Measurements from ENCODE around the gene CD3D.

Gene CD3D

DNA sequence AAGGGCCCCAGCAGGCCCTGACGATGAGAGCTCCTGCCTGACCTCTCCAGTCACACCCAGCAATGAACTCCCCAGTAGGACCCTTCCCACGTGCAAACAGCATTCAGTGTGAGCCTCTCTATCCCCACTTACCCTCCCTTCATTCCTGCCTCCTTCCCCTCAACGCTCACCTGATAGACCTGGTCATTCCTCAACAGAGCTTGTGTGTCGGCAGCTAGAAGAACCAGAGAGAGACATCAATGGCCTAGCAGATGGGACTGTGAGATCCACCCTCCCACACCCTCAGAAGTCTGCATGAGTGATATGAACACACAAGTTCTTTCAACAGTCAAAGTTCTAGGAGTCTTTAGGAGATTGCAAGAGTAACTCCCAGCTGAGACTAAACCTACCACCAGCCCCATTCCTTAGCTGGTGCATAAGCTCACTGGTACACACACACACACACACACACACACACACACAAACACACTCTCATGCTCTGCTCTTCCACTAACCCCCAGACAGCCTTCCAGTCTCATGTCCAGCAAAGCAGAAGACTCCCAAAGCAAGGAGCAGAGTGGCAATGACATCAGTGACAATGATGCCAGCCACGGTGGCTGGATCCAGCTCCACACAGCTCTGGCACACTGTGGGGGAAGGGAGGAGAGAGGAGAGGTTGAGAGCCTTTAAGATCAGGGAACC lies 3.1 kb downstream of the CD3D start:
- Histone ChIP-seq H3K36me3 (ENCODE audit: control insufficient read depth, insufficient read depth, low read length) (no peaks in the 10 kb centered on the region), H3K27ac (ENCODE audit: low read length) (no peak overlapping the region), H3K27me3 (ENCODE audit: control insufficient read depth, insufficient read depth, low read length) (no peaks in the 10 kb centered on the region), H3K4me1 (ENCODE audit: control insufficient read depth, insufficient read depth, low read length) (no peaks in the 10 kb centered on the region), H3K9me3 (ENCODE audit: control insufficient read depth, insufficient read depth, low read length) (no peaks in the 10 kb centered on the region), H3K4me3 (ENCODE audit: low read length) (no peak overlapping the region)
- DNase-seq (ENCODE audit: low read depth, low spot score) = no peak
- WGBS (ENCODE audit: insufficient coverage, insufficient read length) = no CpG with 5 or more reads among the region's 5 CpGs

GRCh38 chr11:118338637-118339061 lies 3.9 kb downstream of the CD3D start:
- H3K4me3 ChIP-seq (ENCODE audit: low read length) = no peak overlapping the region
- WGBS (ENCODE audit: insufficient coverage, insufficient read length) = no CpG with 5 or more reads among the region's 7 CpGs
- no peak overlapping the region for H3K27ac ChIP-seq (ENCODE audit: low read length)
- H3K4me1 ChIP-seq (ENCODE audit: control insufficient read depth, insufficient read depth, low read length) = no peaks in the 10 kb centered on the region
- H3K27me3 ChIP-seq (ENCODE audit: control insufficient read depth, insufficient read depth, low read length) = no peaks in the 10 kb centered on the region
- no peaks in the 10 kb centered on the region for H3K9me3 ChIP-seq (ENCODE audit: control insufficient read depth, insufficient read depth, low read length)
- no peaks in the 10 kb centered on the region for H3K36me3 ChIP-seq (ENCODE audit: control insufficient read depth, insufficient read depth, low read length)
- no peak for DNase-seq (ENCODE audit: low read depth, low spot score)

DNA sequence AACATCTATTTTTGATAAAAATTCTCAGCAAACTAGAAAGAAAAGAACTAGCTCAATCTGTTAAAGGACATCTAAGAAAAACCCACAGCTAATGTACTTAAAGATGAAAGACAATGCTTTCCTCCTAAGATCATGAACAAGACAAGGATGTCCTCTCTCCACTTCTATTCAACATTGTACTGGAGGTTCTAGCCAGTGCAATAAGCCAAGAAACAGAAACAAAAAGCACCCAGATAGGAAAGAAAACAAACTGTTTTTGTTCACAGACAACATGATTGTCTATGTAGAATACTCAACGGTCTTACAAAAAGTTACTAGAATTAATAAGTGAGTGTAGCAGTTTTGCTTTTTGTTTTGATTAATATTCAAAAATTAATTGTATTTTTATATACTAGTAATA lies 7.8 kb downstream of the CD3D start:
- no peaks in the 10 kb centered on the region for H3K9me3 ChIP-seq (ENCODE audit: control insufficient read depth, insufficient read depth, low read length)
- no peaks in the 10 kb centered on the region for H3K27me3 ChIP-seq (ENCODE audit: control insufficient read depth, insufficient read depth, low read length)
- no peaks in the 10 kb centered on the region for H3K36me3 ChIP-seq (ENCODE audit: control insufficient read depth, insufficient read depth, low read length)
- no peak overlapping the region for H3K4me3 ChIP-seq (ENCODE audit: low read length)
- WGBS (ENCODE audit: insufficient coverage, insufficient read length) = no CpG with 5 or more reads among the region's 1 CpG
- no peak for DNase-seq (ENCODE audit: low read depth, low spot score)
- no peak overlapping the region for H3K27ac ChIP-seq (ENCODE audit: low read length)
- no peaks in the 10 kb centered on the region for H3K4me1 ChIP-seq (ENCODE audit: control insufficient read depth, insufficient read depth, low read length)

DNA sequence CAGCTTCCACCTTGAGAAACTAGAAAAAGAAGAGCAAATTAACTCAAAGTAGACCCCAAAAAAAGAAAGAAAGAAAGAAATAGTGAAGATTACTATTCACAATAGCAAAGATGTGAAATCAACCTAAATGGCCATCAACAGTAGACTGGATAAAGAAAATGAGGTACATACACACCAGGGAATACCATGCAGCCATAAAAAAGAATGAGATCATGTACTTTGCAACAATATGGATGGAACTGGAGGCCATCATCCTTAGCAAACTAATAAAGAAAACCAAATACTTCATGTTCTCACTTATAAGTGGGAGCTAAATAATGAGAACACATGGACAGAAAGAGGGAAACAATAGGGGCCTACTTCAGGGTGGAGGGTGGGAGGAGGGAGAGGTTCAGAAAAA lies 13.8 kb downstream of the CD3D start:
- Histone ChIP-seq H3K4me1 (ENCODE audit: control insufficient read depth, insufficient read depth, low read length) (no peaks in the 10 kb centered on the region), H3K9me3 (ENCODE audit: control insufficient read depth, insufficient read depth, low read length) (no peaks in the 10 kb centered on the region), H3K4me3 (ENCODE audit: low read length) (no peak overlapping the region), H3K27me3 (ENCODE audit: control insufficient read depth, insufficient read depth, low read length) (no peaks in the 10 kb centered on the region), H3K27ac (ENCODE audit: low read length) (no peak overlapping the region), H3K36me3 (ENCODE audit: control insufficient read depth, insufficient read depth, low read length) (no peaks in the 10 kb centered on the region)
- no peak for DNase-seq (ENCODE audit: low read depth, low spot score)

- H3K27ac ChIP-seq (ENCODE audit: low read length) = no peak overlapping the region
- no peak for DNase-seq (ENCODE audit: low read depth, low spot score)
- H3K9me3 ChIP-seq (ENCODE audit: control insufficient read depth, insufficient read depth, low read length) = no peaks in the 10 kb centered on the region
- no peaks in the 10 kb centered on the region for H3K27me3 ChIP-seq (ENCODE audit: control insufficient read depth, insufficient read depth, low read length)
- H3K36me3 ChIP-seq (ENCODE audit: control insufficient read depth, insufficient read depth, low read length) = no peaks in the 10 kb centered on the region
- H3K4me3 ChIP-seq (ENCODE audit: low read length) = no peak overlapping the region
- peaks cover 1% of the 10 kb centered on the region; the same call in 1 of the 2 replicates for H3K4me1 ChIP-seq (ENCODE audit: control insufficient read depth, insufficient read depth, low read length)
Observed at GRCh38 chr11:118325283-118325682, 17.2 kb downstream of the CD3D start.

DNA sequence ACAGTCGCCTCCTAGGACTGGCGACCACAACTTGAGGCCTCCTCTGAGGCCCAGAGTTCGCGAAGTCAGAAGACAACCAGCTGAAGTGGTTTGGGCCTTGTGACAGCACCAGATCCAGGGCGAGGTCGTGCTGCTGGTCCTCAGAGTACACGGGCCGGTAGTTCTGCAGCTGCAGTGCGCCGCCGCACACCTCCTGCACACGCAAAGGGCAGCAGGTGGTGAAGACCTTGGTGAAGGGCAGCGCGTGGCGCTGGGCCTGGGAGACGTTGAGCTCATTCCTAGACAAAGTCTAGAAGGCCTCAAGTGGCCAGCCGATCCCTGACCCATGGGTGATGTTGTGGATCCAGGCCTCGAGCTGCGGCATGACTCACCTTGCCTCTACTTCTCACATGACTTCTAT lies 19.8 kb downstream of the CD3D start:
- no peak overlapping the region for H3K27ac ChIP-seq (ENCODE audit: low read length)
- DNase-seq (ENCODE audit: low read depth, low spot score) = no peak
- WGBS (ENCODE audit: insufficient coverage, insufficient read length) = no CpG with 5 or more reads among the region's 19 CpGs
- H3K9me3 ChIP-seq (ENCODE audit: control insufficient read depth, insufficient read depth, low read length) = no peaks in the 10 kb centered on the region
- H3K36me3 ChIP-seq (ENCODE audit: control insufficient read depth, insufficient read depth, low read length) = no peaks in the 10 kb centered on the region
- H3K4me1 ChIP-seq (ENCODE audit: control insufficient read depth, insufficient read depth, low read length) = peaks cover 1% of the 10 kb centered on the region; the same call in 1 of the 2 replicates
- H3K27me3 ChIP-seq (ENCODE audit: control insufficient read depth, insufficient read depth, low read length) = no peaks in the 10 kb centered on the region
- no peak overlapping the region; the same call in 1 of the 2 replicates for H3K4me3 ChIP-seq (ENCODE audit: low read length)

- WGBS (ENCODE audit: insufficient coverage, insufficient read length) = no CpG with 5 or more reads among the region's 5 CpGs
- DNase-seq (ENCODE audit: low read depth, low spot score) = no peak
Observed at GRCh38 chr11:118321386-118322082, 21.0 kb downstream of the CD3D start.

DNA sequence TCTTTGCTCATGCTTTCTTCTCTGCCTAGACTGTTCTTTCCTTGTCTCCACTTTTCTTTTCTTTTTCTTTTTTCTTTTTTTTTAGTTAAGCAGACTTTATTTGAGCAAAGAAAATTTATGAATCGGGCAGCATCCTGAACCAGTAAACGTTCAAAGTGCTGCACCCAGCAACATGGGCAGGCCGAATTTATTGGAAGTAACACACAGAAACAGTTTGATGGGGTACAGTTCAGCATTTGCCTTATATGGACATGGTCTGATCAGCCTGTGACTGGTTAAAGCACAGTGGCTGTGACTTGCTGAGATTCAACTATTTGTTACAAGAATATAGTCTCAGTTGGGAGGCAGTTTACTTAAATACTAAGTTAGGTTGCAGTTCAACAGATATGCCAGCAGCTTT lies 22.0 kb downstream of the CD3D start:
- DNase-seq (ENCODE audit: low read depth, low spot score) = no peak
- WGBS (ENCODE audit: insufficient coverage, insufficient read length) = no CpG with 5 or more reads among the region's 3 CpGs
- Histone ChIP-seq H3K9me3 (ENCODE audit: control insufficient read depth, insufficient read depth, low read length) (no peaks in the 10 kb centered on the region), H3K4me3 (ENCODE audit: low read length) (no peak overlapping the region), H3K27ac (ENCODE audit: low read length) (no peak overlapping the region), H3K27me3 (ENCODE audit: control insufficient read depth, insufficient read depth, low read length) (no peaks in the 10 kb centered on the region), H3K4me1 (ENCODE audit: control insufficient read depth, insufficient read depth, low read length) (peaks cover 6% of the 10 kb centered on the region; the same call in 1 of the 2 replicates), H3K36me3 (ENCODE audit: control insufficient read depth, insufficient read depth, low read length) (no peaks in the 10 kb centered on the region)

More at GRCh38 chr11:118321386-118322082, 21.0 kb downstream of the CD3D start:
- H3K9me3 ChIP-seq (ENCODE audit: control insufficient read depth, insufficient read depth, low read length) = no peaks in the 10 kb centered on the region
- H3K27ac ChIP-seq (ENCODE audit: low read length) = no peak overlapping the region
- no peaks in the 10 kb centered on the region for H3K27me3 ChIP-seq (ENCODE audit: control insufficient read depth, insufficient read depth, low read length)
- H3K4me3 ChIP-seq (ENCODE audit: low read length) = no peak overlapping the region
- H3K4me1 ChIP-seq (ENCODE audit: control insufficient read depth, insufficient read depth, low read length) = peaks cover 3% of the 10 kb centered on the region; the same call in 1 of the 2 replicates
- no peaks in the 10 kb centered on the region for H3K36me3 ChIP-seq (ENCODE audit: control insufficient read depth, insufficient read depth, low read length)

GRCh38 chr11:118319337-118319707 lies 23.2 kb downstream of the CD3D start:
- H3K4me1 ChIP-seq (ENCODE audit: control insufficient read depth, insufficient read depth, low read length) = peaks cover 6% of the 10 kb centered on the region; the same call in 1 of the 2 replicates
- DNase-seq (ENCODE audit: low read depth, low spot score) = no peak
- no peak overlapping the region for H3K4me3 ChIP-seq (ENCODE audit: low read length)
- H3K9me3 ChIP-seq (ENCODE audit: control insufficient read depth, insufficient read depth, low read length) = no peaks in the 10 kb centered on the region
- no peaks in the 10 kb centered on the region for H3K36me3 ChIP-seq (ENCODE audit: control insufficient read depth, insufficient read depth, low read length)
- no peak overlapping the region for H3K27ac ChIP-seq (ENCODE audit: low read length)
- no peaks in the 10 kb centered on the region for H3K27me3 ChIP-seq (ENCODE audit: control insufficient read depth, insufficient read depth, low read length)
- WGBS (ENCODE audit: insufficient coverage, insufficient read length) = no CpG with 5 or more reads among the region's 1 CpG

- Histone ChIP-seq H3K4me3 (ENCODE audit: low read length) (no peak overlapping the region), H3K27ac (ENCODE audit: low read length) (no peak overlapping the region), H3K27me3 (ENCODE audit: control insufficient read depth, insufficient read depth, low read length) (no peaks in the 10 kb centered on the region), H3K4me1 (ENCODE audit: control insufficient read depth, insufficient read depth, low read length) (peaks cover 6% of the 10 kb centered on the region; the same call in 1 of the 2 replicates), H3K9me3 (ENCODE audit: control insufficient read depth, insufficient read depth, low read length) (no peaks in the 10 kb centered on the region), H3K36me3 (ENCODE audit: control insufficient read depth, insufficient read depth, low read length) (no peaks in the 10 kb centered on the region)
- no CpG with 5 or more reads among the region's 11 CpGs for WGBS (ENCODE audit: insufficient coverage, insufficient read length)
- no peak for DNase-seq (ENCODE audit: low read depth, low spot score)
Observed at GRCh38 chr11:118318581-118319336, 23.7 kb downstream of the CD3D start.
